Measurements from ENCODE around the gene MPC2.
"Not testable (repeated sequence)": the region's sequence is repeated elsewhere in the genome, so short reads cannot be mapped to it uniquely, and the experiment has no call there.

Gene MPC2

GRCh38 chr1:167905182-167905581, 31.7 kb downstream of the MPC2 start:
- DNase-seq (ENCODE audit: low spot score): no peak

- DNase-seq (ENCODE audit: low spot score): no peak
These were observed 32.2 kb downstream of the MPC2 start for GRCh38 chr1:167904652-167905130.

- no peak for DNase-seq (ENCODE audit: low spot score)
These were observed 36.0 kb downstream of the MPC2 start for GRCh38 chr1:167900907-167901306.

- no peak for DNase-seq (ENCODE audit: low spot score)
These were observed 37.6 kb downstream of the MPC2 start for GRCh38 chr1:167899253-167899681.

GRCh38 chr1:167898578-167899222, 38.2 kb downstream of the MPC2 start:
- DNase-seq (ENCODE audit: low spot score): no peak

GRCh38 chr1:167893798-167894197, 43.1 kb downstream of the MPC2 start:
- no peak for DNase-seq (ENCODE audit: low spot score)

- DNase-seq (ENCODE audit: low spot score): no peak
These were observed 46.5 kb downstream of the MPC2 start for GRCh38 chr1:167890400-167890799.

GRCh38 chr1:167887187-167887586, 49.7 kb downstream of the MPC2 start:
- not testable (repeated sequence) for DNase-seq (ENCODE audit: low spot score)

GRCh38 chr1:167882376-167882775, 54.5 kb downstream of the MPC2 start:
- no peak for DNase-seq (ENCODE audit: low spot score)

GRCh38 chr1:167881786-167882185, 55.1 kb downstream of the MPC2 start:
- DNase-seq (ENCODE audit: low spot score): no peak

GRCh38 chr1:167881069-167881468, 55.8 kb downstream of the MPC2 start:
- DNase-seq (ENCODE audit: low spot score): no peak

- no peak for DNase-seq (ENCODE audit: low spot score)
These were observed 56.3 kb downstream of the MPC2 start for GRCh38 chr1:167880580-167881021.

GRCh38 chr1:167879508-167879907, 57.4 kb downstream of the MPC2 start:
- DNase-seq (ENCODE audit: low spot score): no peak

- DNase-seq (ENCODE audit: low spot score): no peak
These were observed 58.3 kb downstream of the MPC2 start for GRCh38 chr1:167878372-167879160.

- no peak for DNase-seq (ENCODE audit: low spot score)
These were observed 60.2 kb downstream of the MPC2 start for GRCh38 chr1:167876597-167877175.

GRCh38 chr1:167871331-167871730, 65.5 kb downstream of the MPC2 start:
- DNase-seq (ENCODE audit: low spot score): no peak

GRCh38 chr1:167869157-167870001, 67.5 kb downstream of the MPC2 start:
- not testable (repeated sequence) for DNase-seq (ENCODE audit: low spot score)

GRCh38 chr1:167866739-167867414, 70.0 kb downstream of the MPC2 start:
- not testable (repeated sequence) for DNase-seq (ENCODE audit: low spot score)
